GM23338 (cell line): ENCODE data around the gene DNM2. TPM values are rescaled to one million over a fixed set of nuclear protein-coding genes. Genes with fewer than 3 reads are reported as not detected.

ENCODE experiments used
- ATAC-seq: fragments of 200-7000 bp; cut with Tn5 transposase; 3 replicates; pipeline ENCODE4 v1.9.1; 2020
- DNase-seq: peaks from one replicate; pipeline ENCODE4 v3.0.0-alpha.2; 2015; ENCODE audit warnings: low spot score
- H2AFZ ChIP-seq: fragments of 200-600 bp; sonication (generic); 2 replicates; pipeline ENCODE4 v1.8.0; 2016; ENCODE audit warnings: antibody characterized with exemption, mild to moderate bottlenecking, moderate library complexity
- H3F3A ChIP-seq: fragments of 200-600 bp; sonication (generic); replicated peaks from 2 replicates; pipeline ENCODE4 v1.8.0; 2017; ENCODE audit warnings: antibody characterized with exemption, mixed run types, low read depth
- H3K27ac ChIP-seq: fragments of 200-600 bp; sonication (generic); 2 replicates; pipeline ENCODE4 v1.6.1; 2016; ENCODE audit warnings: low read depth
- H3K27me3 ChIP-seq: fragments of 200-600 bp; sonication (generic); 2 replicates; pipeline ENCODE4 v1.8.0; 2016; ENCODE audit warnings: mild to moderate bottlenecking, mixed run types, moderate library complexity; ENCODE audit not compliant: insufficient read depth
- H3K36me3 ChIP-seq: fragments of 200-600 bp; sonication (generic); 2 replicates; pipeline ENCODE4 v1.8.0; 2016; ENCODE audit warnings: mild to moderate bottlenecking; ENCODE audit not compliant: insufficient read depth
- H3K4me1 ChIP-seq: fragments of 200-600 bp; sonication (generic); 2 replicates; pipeline ENCODE4 v1.8.0; 2016; ENCODE audit warnings: mild to moderate bottlenecking, moderate library complexity; ENCODE audit not compliant: insufficient read depth
- H3K4me2 ChIP-seq: fragments of 200-600 bp; sonication (generic); 2 replicates; pipeline ENCODE4 v1.7.1; 2017; ENCODE audit warnings: mixed run types
- H3K4me3 ChIP-seq: fragments of 200-600 bp; sonication (generic); 2 replicates; pipeline ENCODE4 v1.6.1; 2016; ENCODE audit warnings: mixed run types
- H3K79me2 ChIP-seq: fragments of 200-600 bp; sonication (generic); replicated peaks from 2 replicates; pipeline ENCODE4 v1.8.0; 2017; ENCODE audit warnings: mild to moderate bottlenecking; ENCODE audit not compliant: insufficient read depth
- H3K9me2 ChIP-seq: fragments of 200-600 bp; sonication (generic); 2 replicates; pipeline ENCODE4 v1.8.0; 2017; ENCODE audit not compliant: insufficient read depth
- H4K20me1 ChIP-seq: fragments of 200-600 bp; sonication (generic); replicated peaks from 2 replicates; pipeline ENCODE4 v1.8.0; 2017; ENCODE audit warnings: mild to moderate bottlenecking; ENCODE audit not compliant: insufficient read depth
- H3K27ac Mint-ChIP-seq: 2 replicates; pipeline ENCODE4 v1.8.0; 2020; ENCODE audit warnings: inconsistent platforms, mild to moderate bottlenecking, moderate library complexity, mixed read lengths
- H3K27me3 Mint-ChIP-seq: 3 replicates; pipeline ENCODE4 v1.8.0; 2022; ENCODE audit warnings: low read depth, mild to moderate bottlenecking, moderate library complexity, mixed read lengths, inconsistent platforms; ENCODE audit not compliant: insufficient read depth, poor library complexity
- H3K36me3 Mint-ChIP-seq: 3 replicates; pipeline ENCODE4 v1.8.0; 2021; ENCODE audit warnings: low read depth, mild to moderate bottlenecking, inconsistent platforms, moderate library complexity, mixed read lengths
- H3K4me1 Mint-ChIP-seq: 3 replicates; pipeline ENCODE4 v1.8.0; 2020; ENCODE audit warnings: mild to moderate bottlenecking, inconsistent platforms, mixed read lengths
- H3K4me3 Mint-ChIP-seq: 3 replicates; pipeline ENCODE4 v1.8.0; 2021; ENCODE audit warnings: moderate library complexity, mild to moderate bottlenecking, inconsistent platforms, mixed read lengths
- H3K9me3 Mint-ChIP-seq: 3 replicates; pipeline ENCODE4 v1.8.0; 2020; ENCODE audit warnings: moderate library complexity, mild to moderate bottlenecking, inconsistent platforms, mixed read lengths
- CREB1 ChIP-seq: fragments of 250-450 bp; sonication (Bioruptor Pico); IDR thresholded peaks from 2 replicates; pipeline ENCODE4 v1.5.0; 2020; ENCODE audit warnings: low read depth, mild to moderate bottlenecking, moderate library complexity
- JUNB ChIP-seq: IDR thresholded peaks from one replicate; pipeline ENCODE4 v1.6.1; 2016; ENCODE audit warnings: antibody characterized with exemption; ENCODE audit not compliant: unreplicated experiment
- POLR2AphosphoS5 ChIP-seq: IDR thresholded peaks from 2 replicates; pipeline ENCODE4 v1.6.1; 2016; ENCODE audit warnings: antibody characterized with exemption, low read depth
- polyA plus RNA-seq: library from polyadenylated mRNA; unstranded; fragments of >200 nt; fragmentation: Nextera tagmentation; extraction: Ambion mirVana; gene quantifications from 2 replicates; pipeline ENCODE4 v1.2.1, GENCODE V29; 2016
- total RNA-seq: library from RNA; depleted of rRNA; stranded (reverse); fragments of >200 nt; shearing (Covaris generic); gene quantifications from 2 replicates; pipeline ENCODE4 v1.2.3, GENCODE V29; 2014
- TF ChIP-seq, protein P1 (sequence below), 2 experiments: fragments of 200-600 bp in 1 of 2; sonication (generic) in 1 of 2; conservative IDR thresholded peaks; 2 replicates each; pipeline versions ENCODE4 v1.5.1 to v1.6.1; 2016 to 2017; ENCODE audit warnings: antibody characterized with exemption in 2 of 2, low read depth in 2 of 2, mild to moderate bottlenecking in 2 of 2, moderate library complexity in 1 of 2
- TF ChIP-seq, protein P2 (sequence below): IDR thresholded peaks from 2 replicates; pipeline ENCODE4 v1.6.1; 2016; ENCODE audit warnings: antibody characterized with exemption
- TF ChIP-seq, protein P3 (sequence below): IDR thresholded peaks from one replicate; pipeline ENCODE4 v1.6.1; 2018; ENCODE audit warnings: antibody characterized with exemption; ENCODE audit not compliant: unreplicated experiment

The DNM2 gene
- total and polyA plus RNA-seq, 2 experiments from 2014 or later: 40.7 to 138 TPM

DNA sequence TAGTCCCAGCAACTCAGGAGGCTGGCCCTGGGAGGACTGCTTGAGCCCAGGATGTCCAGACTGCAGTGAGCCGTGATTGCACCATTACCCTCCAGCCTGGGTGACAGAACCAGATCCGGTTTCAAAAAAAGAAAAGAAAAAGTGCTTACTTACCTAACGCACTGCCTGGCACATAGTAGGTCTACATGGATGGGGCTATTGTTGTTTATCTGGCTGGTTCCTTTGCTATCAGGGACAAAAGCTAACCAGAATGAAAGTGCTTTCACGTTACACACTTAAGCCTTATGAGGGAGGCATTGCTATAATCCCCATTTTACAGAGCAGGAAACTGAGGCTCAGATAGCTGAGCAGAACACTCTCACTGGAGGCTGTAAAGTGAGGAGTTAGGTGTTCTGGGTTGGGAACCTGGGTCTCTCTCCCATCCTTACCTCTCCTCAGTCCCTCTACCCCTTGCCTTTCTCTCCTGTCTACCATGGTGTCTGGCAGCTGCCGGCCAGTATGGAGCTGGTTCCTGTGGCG is 2.8 kb downstream of the DNM2 start:
- DNase-seq (no peak), ATAC-seq (no peak)
- H3K27ac Mint-ChIP-seq: no peak overlapping the region
- H3K4me1 Mint-ChIP-seq: peaks cover 10% of the 10 kb centered on the region
- H3K4me3 Mint-ChIP-seq: no peak overlapping the region
- no peaks in the 10 kb centered on the region; the same call in 2 of the 3 replicates for H3K36me3 Mint-ChIP-seq
- Histone ChIP-seq H3K27me3 (no peaks in the 10 kb centered on the region), H3K4me3 (no peak overlapping the region), H3K36me3 (no peaks in the 10 kb centered on the region), H3K4me2 (no peak overlapping the region), H2AFZ (no peak overlapping the region), H3F3A (peaks cover 3% of the 10 kb centered on the region; the same call in 1 of the 2 replicates), H3K9me2 (no peaks in the 10 kb centered on the region), H3K4me1 (no peaks in the 10 kb centered on the region; the same call in 1 of the 2 replicates), H4K20me1 (peaks cover 47% of the 10 kb centered on the region), H3K27ac (no peak overlapping the region), H3K79me2 (peaks cover 73% of the 10 kb centered on the region)
- H3K9me3 Mint-ChIP-seq: peaks cover 2% of the 10 kb centered on the region; the same call in 1 of the 3 replicates
- H3K27me3 Mint-ChIP-seq: peaks cover 7% of the 10 kb centered on the region
- TF ChIP-seq, protein P1, sequence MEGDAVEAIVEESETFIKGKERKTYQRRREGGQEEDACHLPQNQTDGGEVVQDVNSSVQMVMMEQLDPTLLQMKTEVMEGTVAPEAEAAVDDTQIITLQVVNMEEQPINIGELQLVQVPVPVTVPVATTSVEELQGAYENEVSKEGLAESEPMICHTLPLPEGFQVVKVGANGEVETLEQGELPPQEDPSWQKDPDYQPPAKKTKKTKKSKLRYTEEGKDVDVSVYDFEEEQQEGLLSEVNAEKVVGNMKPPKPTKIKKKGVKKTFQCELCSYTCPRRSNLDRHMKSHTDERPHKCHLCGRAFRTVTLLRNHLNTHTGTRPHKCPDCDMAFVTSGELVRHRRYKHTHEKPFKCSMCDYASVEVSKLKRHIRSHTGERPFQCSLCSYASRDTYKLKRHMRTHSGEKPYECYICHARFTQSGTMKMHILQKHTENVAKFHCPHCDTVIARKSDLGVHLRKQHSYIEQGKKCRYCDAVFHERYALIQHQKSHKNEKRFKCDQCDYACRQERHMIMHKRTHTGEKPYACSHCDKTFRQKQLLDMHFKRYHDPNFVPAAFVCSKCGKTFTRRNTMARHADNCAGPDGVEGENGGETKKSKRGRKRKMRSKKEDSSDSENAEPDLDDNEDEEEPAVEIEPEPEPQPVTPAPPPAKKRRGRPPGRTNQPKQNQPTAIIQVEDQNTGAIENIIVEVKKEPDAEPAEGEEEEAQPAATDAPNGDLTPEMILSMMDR (conservative IDR thresholded peaks at IDR 0.05; ENCODE audit: low read depth in 2 of 2): no peak
- TF ChIP-seq JUNB: no peak
- TF ChIP-seq CREB1 (CRISPR knock-in tag): no peak
- TF ChIP-seq, protein P2, sequence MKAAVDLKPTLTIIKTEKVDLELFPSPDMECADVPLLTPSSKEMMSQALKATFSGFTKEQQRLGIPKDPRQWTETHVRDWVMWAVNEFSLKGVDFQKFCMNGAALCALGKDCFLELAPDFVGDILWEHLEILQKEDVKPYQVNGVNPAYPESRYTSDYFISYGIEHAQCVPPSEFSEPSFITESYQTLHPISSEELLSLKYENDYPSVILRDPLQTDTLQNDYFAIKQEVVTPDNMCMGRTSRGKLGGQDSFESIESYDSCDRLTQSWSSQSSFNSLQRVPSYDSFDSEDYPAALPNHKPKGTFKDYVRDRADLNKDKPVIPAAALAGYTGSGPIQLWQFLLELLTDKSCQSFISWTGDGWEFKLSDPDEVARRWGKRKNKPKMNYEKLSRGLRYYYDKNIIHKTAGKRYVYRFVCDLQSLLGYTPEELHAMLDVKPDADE: no peak
- TF ChIP-seq, protein P3, sequence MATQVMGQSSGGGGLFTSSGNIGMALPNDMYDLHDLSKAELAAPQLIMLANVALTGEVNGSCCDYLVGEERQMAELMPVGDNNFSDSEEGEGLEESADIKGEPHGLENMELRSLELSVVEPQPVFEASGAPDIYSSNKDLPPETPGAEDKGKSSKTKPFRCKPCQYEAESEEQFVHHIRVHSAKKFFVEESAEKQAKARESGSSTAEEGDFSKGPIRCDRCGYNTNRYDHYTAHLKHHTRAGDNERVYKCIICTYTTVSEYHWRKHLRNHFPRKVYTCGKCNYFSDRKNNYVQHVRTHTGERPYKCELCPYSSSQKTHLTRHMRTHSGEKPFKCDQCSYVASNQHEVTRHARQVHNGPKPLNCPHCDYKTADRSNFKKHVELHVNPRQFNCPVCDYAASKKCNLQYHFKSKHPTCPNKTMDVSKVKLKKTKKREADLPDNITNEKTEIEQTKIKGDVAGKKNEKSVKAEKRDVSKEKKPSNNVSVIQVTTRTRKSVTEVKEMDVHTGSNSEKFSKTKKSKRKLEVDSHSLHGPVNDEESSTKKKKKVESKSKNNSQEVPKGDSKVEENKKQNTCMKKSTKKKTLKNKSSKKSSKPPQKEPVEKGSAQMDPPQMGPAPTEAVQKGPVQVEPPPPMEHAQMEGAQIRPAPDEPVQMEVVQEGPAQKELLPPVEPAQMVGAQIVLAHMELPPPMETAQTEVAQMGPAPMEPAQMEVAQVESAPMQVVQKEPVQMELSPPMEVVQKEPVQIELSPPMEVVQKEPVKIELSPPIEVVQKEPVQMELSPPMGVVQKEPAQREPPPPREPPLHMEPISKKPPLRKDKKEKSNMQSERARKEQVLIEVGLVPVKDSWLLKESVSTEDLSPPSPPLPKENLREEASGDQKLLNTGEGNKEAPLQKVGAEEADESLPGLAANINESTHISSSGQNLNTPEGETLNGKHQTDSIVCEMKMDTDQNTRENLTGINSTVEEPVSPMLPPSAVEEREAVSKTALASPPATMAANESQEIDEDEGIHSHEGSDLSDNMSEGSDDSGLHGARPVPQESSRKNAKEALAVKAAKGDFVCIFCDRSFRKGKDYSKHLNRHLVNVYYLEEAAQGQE: no peak
- no peak for TF ChIP-seq POLR2AphosphoS5

DNA sequence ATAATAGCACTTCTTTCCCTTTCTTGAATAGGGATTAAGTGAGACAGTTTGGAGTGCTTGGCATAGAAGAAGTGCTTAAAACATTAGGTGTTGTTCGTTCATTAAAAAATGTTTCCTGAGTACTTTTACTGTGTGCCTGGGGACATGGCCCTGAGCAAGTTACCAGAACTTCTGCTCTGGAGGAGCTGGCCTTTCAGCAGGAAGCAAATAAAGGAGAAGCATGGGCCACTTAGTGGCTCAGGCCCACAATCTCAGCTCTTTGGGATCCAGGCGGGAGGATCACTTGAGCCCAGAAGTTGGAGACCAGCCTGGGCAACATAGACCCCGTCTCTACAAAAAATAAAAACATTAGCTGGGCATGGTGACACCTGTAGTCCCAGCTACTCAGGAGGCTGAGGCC is 5.7 kb downstream of the DNM2 start:
- Histone ChIP-seq H3K27ac (no peak overlapping the region), H3K9me2 (no peaks in the 10 kb centered on the region), H3K36me3 (no peaks in the 10 kb centered on the region), H3K4me1 (no peaks in the 10 kb centered on the region; the same call in 1 of the 2 replicates), H3K79me2 (peaks cover 98% of the 10 kb centered on the region), H4K20me1 (peaks cover 65% of the 10 kb centered on the region), H3K27me3 (no peaks in the 10 kb centered on the region), H3F3A (no peaks in the 10 kb centered on the region), H2AFZ (no peak overlapping the region), H3K4me3 (no peak overlapping the region), H3K4me2 (no peak overlapping the region)
- Mint-ChIP-seq H3K9me3 (no peaks in the 10 kb centered on the region), H3K4me1 (peaks cover 8% of the 10 kb centered on the region), H3K27me3 (peaks cover 7% of the 10 kb centered on the region), H3K4me3 (no peak overlapping the region), H3K36me3 (peaks cover 4% of the 10 kb centered on the region), H3K27ac (no peak overlapping the region)
- TF ChIP-seq POLR2AphosphoS5: no peak
- TF ChIP-seq, protein P3: no peak
- ATAC-seq: no peak
- no peak for DNase-seq
